Measurements from ENCODE around the gene PMEPA1. TPM values are rescaled to one million over a fixed set of nuclear protein-coding genes. Genes with fewer than 3 reads are reported as not detected.

PMEPA1 gene
- total and polyA plus RNA-seq, 2 experiments from 2014 or later = 7.3 to 15.4 TPM

- Mint-ChIP-seq H3K27me3 (ENCODE audit: insufficient read depth, low read depth, poor library complexity) (peaks cover 2% of the 10 kb centered on the region), H3K9me3 (peaks cover 25% of the 10 kb centered on the region), H3K27ac (no peak overlapping the region), H3K36me3 (ENCODE audit: low read depth) (peaks cover 34% of the 10 kb centered on the region), H3K4me1 (peaks cover 4% of the 10 kb centered on the region; the same call in 2 of the 3 replicates), H3K4me3 (no peak overlapping the region)
- H3K4me3 ChIP-seq = no peak overlapping the region
- no peaks in the 10 kb centered on the region for H3K27me3 ChIP-seq (ENCODE audit: insufficient read depth)
- H3K27ac ChIP-seq (ENCODE audit: low read depth) = no peak overlapping the region
- no peaks in the 10 kb centered on the region for H3K9me2 ChIP-seq (ENCODE audit: insufficient read depth)
- 0 out of 2 replicates have a peak, but pooled peaks cover 5% of the 10 kb centered on the region for H3K79me2 ChIP-seq (replicated peaks; ENCODE audit: insufficient read depth)
- no peaks in the 10 kb centered on the region for H3K4me1 ChIP-seq (ENCODE audit: insufficient read depth)
- no peaks in the 10 kb centered on the region; the same call in 1 of the 2 replicates for H3K36me3 ChIP-seq (ENCODE audit: insufficient read depth)
- no peak for TF ChIP-seq ZNF114 (CRISPR knock-in tag; IDR thresholded peaks at IDR 0.05)
- TF ChIP-seq CTCF (conservative IDR thresholded peaks at IDR 0.05; ENCODE audit: low read depth in 2 of 2) = no peak
- no peaks in the 10 kb centered on the region; the same call in 1 of the 2 replicates for H4K20me1 ChIP-seq (replicated peaks; ENCODE audit: insufficient read depth)
- DNase-seq (ENCODE audit: low spot score) = no peak
- H2AFZ ChIP-seq = no peak overlapping the region
- H3K4me2 ChIP-seq = no peak overlapping the region
- no peaks in the 10 kb centered on the region; the same call in 1 of the 2 replicates for H3F3A ChIP-seq (replicated peaks; ENCODE audit: low read depth)
- ATAC-seq = no peak
Measured at GRCh38 chr20:57648878-57649616, 60.8 kb downstream of the PMEPA1 start.

GRCh38 chr20:57647933-57648785 lies 61.7 kb downstream of the PMEPA1 start:
- Mint-ChIP-seq H3K9me3 (peaks cover 34% of the 10 kb centered on the region), H3K27ac (no peak overlapping the region), H3K27me3 (ENCODE audit: insufficient read depth, low read depth, poor library complexity) (peaks cover 2% of the 10 kb centered on the region), H3K4me1 (peaks cover 4% of the 10 kb centered on the region; the same call in 2 of the 3 replicates), H3K4me3 (no peak overlapping the region), H3K36me3 (ENCODE audit: low read depth) (peaks cover 30% of the 10 kb centered on the region)
- Histone ChIP-seq H3K27ac (ENCODE audit: low read depth) (no peak overlapping the region), H3K4me1 (ENCODE audit: insufficient read depth) (no peaks in the 10 kb centered on the region), H3K4me2 (no peak overlapping the region), H3K27me3 (ENCODE audit: insufficient read depth) (no peaks in the 10 kb centered on the region), H4K20me1 (replicated peaks; ENCODE audit: insufficient read depth) (no peaks in the 10 kb centered on the region; the same call in 1 of the 2 replicates), H3K9me2 (ENCODE audit: insufficient read depth) (no peaks in the 10 kb centered on the region), H3K36me3 (ENCODE audit: insufficient read depth) (no peaks in the 10 kb centered on the region; the same call in 1 of the 2 replicates), H3K4me3 (no peak overlapping the region), H2AFZ (no peak overlapping the region), H3K79me2 (replicated peaks; ENCODE audit: insufficient read depth) (no peaks in the 10 kb centered on the region), H3F3A (replicated peaks; ENCODE audit: low read depth) (no peaks in the 10 kb centered on the region)
- TF ChIP-seq ZNF114 (CRISPR knock-in tag; IDR thresholded peaks at IDR 0.05) (no peak), NANOG (IDR thresholded peaks at IDR 0.05; ENCODE audit: borderline replicate concordance) (no peak)
- ATAC-seq = no peak
- no peak for DNase-seq (ENCODE audit: low spot score)

Measured in GM23338 (cell line).